K562 (cell line): ENCODE results near the gene LMAN2. TPM values are rescaled to one million over a fixed set of nuclear protein-coding genes. Genes with fewer than 3 reads are reported as not detected.

Experiments
- ARID4B ChIP-seq: sonication (generic); formaldehyde crosslinking; IDR thresholded peaks from 2 replicates; pipeline ENCODE4 v1.8.0; 2022; ENCODE audit warnings: mild to moderate bottlenecking, missing genetic modification reagents
- CREM ChIP-seq: IDR thresholded peaks from 2 replicates; pipeline ENCODE4 v1.6.1; 2014; ENCODE audit warnings: antibody characterized with exemption, low read depth
- CSDE1 ChIP-seq, 2 experiments: fragments of 450-650 bp; IDR thresholded peaks; 2 replicates each; pipeline ENCODE4 v1.6.1; 2016; ENCODE audit warnings: mild to moderate bottlenecking in 1 of 2
- CXXC5 ChIP-seq: fragments of 250-450 bp; sonication (Bioruptor Pico); IDR thresholded peaks from 2 replicates; pipeline ENCODE4 v1.8.0; 2022; ENCODE audit warnings: inconsistent platforms, mild to moderate bottlenecking, moderate library complexity
- DPF2 ChIP-seq: fragments of 450-650 bp; IDR thresholded peaks from 2 replicates; pipeline ENCODE4 v1.6.1; 2016
- HIVEP1 ChIP-seq: fragments of 250-450 bp; sonication (Bioruptor Pico); IDR thresholded peaks from 2 replicates; pipeline ENCODE4 v1.4.0; 2020; ENCODE audit warnings: mild to moderate bottlenecking
- NRF1 ChIP-seq, 2 experiments: fragments of 450-650 bp; IDR thresholded peaks in 1 of 2; conservative IDR thresholded peaks in 1 of 2; 2 replicates each; pipeline ENCODE4 v1.6.1; 2014; ENCODE audit warnings: mild to moderate bottlenecking in 2 of 2
- ZBTB17 ChIP-seq: fragments of 450-650 bp; formaldehyde crosslinking; IDR thresholded peaks from 2 replicates; pipeline ENCODE4 v1.4.0; 2020; ENCODE audit warnings: mild to moderate bottlenecking
- ZBTB40 ChIP-seq, 2 experiments: fragments of 450-650 bp in 1 of 2; sonication (generic) in 1 of 2; formaldehyde crosslinking in 1 of 2; IDR thresholded peaks; 2 replicates each; pipeline versions ENCODE4 v1.7.1 to v1.9.0; 2016 to 2022; ENCODE audit warnings: inconsistent platforms in 1 of 2, mild to moderate bottlenecking in 1 of 2, missing genetic modification reagents in 1 of 2
- ZFX ChIP-seq: sonication (generic); formaldehyde crosslinking; IDR thresholded peaks from 2 replicates; pipeline ENCODE4 v1.8.0; 2022; ENCODE audit warnings: mild to moderate bottlenecking, missing genetic modification reagents, moderate library complexity
- ZKSCAN1 ChIP-seq: fragments of 150-350 bp; IDR thresholded peaks from 2 replicates; pipeline ENCODE4 v1.6.1; 2016; ENCODE audit warnings: low read depth, low read length
- polyA plus RNA-seq, 8 experiments: library from polyadenylated mRNA; depleted of rRNA in 4 of 8; stranded (reverse) in 5 of 8; unstranded in 3 of 8; fragments of >200 nt; fragmentation: Nextera tagmentation in 2 of 8; fragmentation: Illumina TruSeq in 1 of 8; extraction: Ambion mirVana in 2 of 8; extraction: Trizol in 1 of 8; gene quantifications; 2 replicates each; pipeline versions ENCODE4 v1.2.1 to v1.2.3, GENCODE V29; 2011 to 2014; ENCODE audit warnings: inconsistent platforms in 1 of 8, missing spikeins in 1 of 8
- total RNA-seq, 7 experiments: library from RNA; depleted of rRNA in 6 of 7; stranded (reverse); fragments of >200 nt in 6 of 7; fragmentation: Illumina TruSeq in 2 of 7; extraction: Trizol in 2 of 7; gene quantifications; 2 replicates each; pipeline versions ENCODE4 v1.2.1 to v1.2.3, GENCODE V29; 2011 to 2021; ENCODE audit warnings: low replicate concordance in 1 of 7

Gene LMAN2
- total and polyA plus RNA-seq, 9 of the 15 experiments (the other 6 are each of a cell fraction or from before 2014, with no cell fraction given) = 2.7 to 254 (median 136) TPM

DNA sequence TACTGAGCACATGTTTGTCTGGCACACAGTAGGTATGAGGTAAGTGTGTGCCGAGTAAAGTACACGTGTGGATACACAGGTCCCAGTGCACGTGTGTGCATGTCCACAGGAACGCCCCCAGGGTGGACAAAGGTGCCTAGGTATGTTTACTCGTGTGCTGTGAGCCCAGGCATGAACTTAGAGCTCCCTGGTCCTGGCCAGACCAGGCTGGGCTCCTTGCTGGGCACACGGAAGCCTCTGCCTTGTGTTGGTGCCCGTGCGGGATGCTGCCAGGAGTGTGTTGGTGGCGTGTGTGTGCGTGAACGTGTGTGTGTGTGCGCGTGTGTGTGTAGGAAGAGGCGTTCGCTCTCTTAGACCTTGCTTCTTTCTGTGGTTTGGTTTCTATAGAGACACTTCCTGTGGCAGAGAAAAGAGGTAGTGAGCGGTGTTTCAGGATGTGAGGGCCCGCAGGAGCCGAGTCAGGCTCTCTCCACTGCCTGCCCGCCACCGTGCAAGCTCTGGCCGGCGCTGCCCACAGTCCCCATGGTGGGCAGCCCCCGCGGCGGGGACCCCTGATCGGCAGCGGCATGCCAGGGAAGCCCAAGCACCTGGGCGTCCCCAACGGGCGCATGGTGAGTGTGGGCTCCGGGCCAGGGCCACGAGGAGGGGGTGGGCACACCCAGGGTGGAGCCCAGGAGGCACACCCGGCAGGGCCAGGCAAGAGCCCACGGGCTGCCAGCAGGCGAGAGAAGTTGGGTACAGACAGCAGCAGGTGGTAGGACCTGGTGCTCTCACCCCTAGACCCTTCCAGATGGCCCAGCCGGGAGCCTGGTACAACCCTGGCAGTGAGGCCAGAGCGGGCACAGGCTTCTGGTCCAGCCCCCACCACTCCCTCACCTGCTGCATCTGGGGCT, 6.2 kb upstream of the LMAN2 start, which contains the start of gene RGS14 (continued):
- TF ChIP-seq ZBTB40 (IDR thresholded peaks at IDR 0.05) (peak; percentile 60; the same call in 1 of the 2 replicates), ZBTB40 (CRISPR knock-in tag; IDR thresholded peaks at IDR 0.05) (no peak), ARID4B (0 out of 2 replicates have a peak, but pooled peaks have one; percentile 34), ZFX (CRISPR knock-in tag) (peak; percentile 62), ZBTB17 (CRISPR knock-in tag) (0 out of 2 replicates have a peak, but pooled peaks have one; percentile 21), CREM (0 out of 2 replicates have a peak, but pooled peaks have one; percentile 32), CXXC5 (CRISPR knock-in tag) (peak; percentile 53; the same call in 1 of the 2 replicates), CSDE1 (IDR thresholded peaks at IDR 0.05) (no peak), DPF2 (no peak), HIVEP1 (no peak), NRF1 (conservative IDR thresholded peaks at IDR 0.05 in 1 of 2, IDR thresholded peaks at IDR 0.05 in 1 of 2) (peak; percentile 27 to 46; a peak in 2 of 4 replicates), ZKSCAN1 (peak; percentile 67; the same call in 1 of the 2 replicates)
